Body of pancreas (tissue), 4 donors: ENCODE data around the gene MAP4K5.

Experiments
- POLR2A ChIP-seq, 3 donors: fragments of 450-650 bp; IDR thresholded peaks; one replicate each; pipeline ENCODE4 v1.6.1; 2016; ENCODE audit warnings: antibody characterized with exemption in 3 of 3, mild to moderate bottlenecking in 2 of 3
- TF ChIP-seq, protein P1 (sequence below), 7 experiments: fragments of 450-650 bp in 4 of 7; fragments of 200-600 bp in 3 of 7; sonication (generic) in 3 of 7; IDR thresholded peaks; one replicate each; pipeline ENCODE4 v1.5.1; 2016 to 2019; ENCODE audit warnings: antibody characterized with exemption in 7 of 7

DNA sequence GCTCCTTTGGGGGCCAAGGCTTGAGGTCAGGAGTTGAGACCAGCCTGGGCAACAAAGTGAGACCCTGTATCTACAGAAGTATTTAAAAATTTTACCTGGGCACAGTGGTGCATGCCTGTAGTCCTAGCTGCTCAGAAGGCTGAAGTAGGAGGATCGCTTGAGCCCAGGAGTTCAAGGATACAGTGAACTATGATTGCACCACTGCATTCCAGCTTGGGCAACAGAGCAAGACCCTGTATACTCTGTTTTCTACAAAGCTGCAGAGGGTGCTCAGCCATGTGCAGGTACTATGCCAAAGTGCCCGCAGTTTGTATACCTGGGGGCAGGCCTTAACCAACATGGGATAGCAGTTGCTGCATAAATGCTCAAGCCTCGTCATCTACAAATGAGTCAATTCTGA is 108.8 kb downstream of the MAP4K5 start:
- TF ChIP-seq, protein P1, sequence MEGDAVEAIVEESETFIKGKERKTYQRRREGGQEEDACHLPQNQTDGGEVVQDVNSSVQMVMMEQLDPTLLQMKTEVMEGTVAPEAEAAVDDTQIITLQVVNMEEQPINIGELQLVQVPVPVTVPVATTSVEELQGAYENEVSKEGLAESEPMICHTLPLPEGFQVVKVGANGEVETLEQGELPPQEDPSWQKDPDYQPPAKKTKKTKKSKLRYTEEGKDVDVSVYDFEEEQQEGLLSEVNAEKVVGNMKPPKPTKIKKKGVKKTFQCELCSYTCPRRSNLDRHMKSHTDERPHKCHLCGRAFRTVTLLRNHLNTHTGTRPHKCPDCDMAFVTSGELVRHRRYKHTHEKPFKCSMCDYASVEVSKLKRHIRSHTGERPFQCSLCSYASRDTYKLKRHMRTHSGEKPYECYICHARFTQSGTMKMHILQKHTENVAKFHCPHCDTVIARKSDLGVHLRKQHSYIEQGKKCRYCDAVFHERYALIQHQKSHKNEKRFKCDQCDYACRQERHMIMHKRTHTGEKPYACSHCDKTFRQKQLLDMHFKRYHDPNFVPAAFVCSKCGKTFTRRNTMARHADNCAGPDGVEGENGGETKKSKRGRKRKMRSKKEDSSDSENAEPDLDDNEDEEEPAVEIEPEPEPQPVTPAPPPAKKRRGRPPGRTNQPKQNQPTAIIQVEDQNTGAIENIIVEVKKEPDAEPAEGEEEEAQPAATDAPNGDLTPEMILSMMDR (IDR thresholded peaks at IDR 0.05) = no peak
- no peak for TF ChIP-seq POLR2A (IDR thresholded peaks at IDR 0.05)
